MCF 10A (cell line): ENCODE data around the gene TMEM45B. TPM values are rescaled to one million over a fixed set of nuclear protein-coding genes. Genes with fewer than 3 reads are reported as not detected.
A peak's percentile ranks its signal among the peaks of the same experiment; 100 is the strongest.

Experiments
- BruUV-seq: library from RNA; stranded (reverse); fragments of 400-500 nt; replicated peaks from 2 replicates; lab custom pipeline; 2021; lab: Mats Ljungman, UMichigan
- CTCF ChIA-PET: fragments of 300-600 bp; sonication (Branson Sonifier 250); formaldehyde crosslinking; extraction: SDS; loops from one replicate; lab custom pipeline; 2021; ENCODE audit warnings: antibody characterized with exemption, inconsistent platforms; lab: Yijun Ruan, JAX
- POLR2A ChIA-PET: fragments of 300-600, 350-650 bp; sonication (Branson Sonifier 250); formaldehyde crosslinking; extraction: SDS; loops from one replicate; lab custom pipeline; 2020; ENCODE audit warnings: antibody characterized with exemption, inconsistent platforms; lab: Yijun Ruan, JAX
- DNase-seq: peaks from one replicate; pipeline ENCODE4 v3.0.0-alpha.2; 2018; ENCODE audit not compliant: unreplicated experiment
- H3K27ac Mint-ChIP-seq: one replicate; pipeline ENCODE4 v1.8.0; 2022; ENCODE audit warnings: mild to moderate bottlenecking, low read depth, mixed read lengths; ENCODE audit not compliant: unreplicated experiment
- H3K27me3 Mint-ChIP-seq: one replicate; pipeline ENCODE4 v1.8.0; 2022; ENCODE audit warnings: mixed read lengths; ENCODE audit not compliant: insufficient read depth, unreplicated experiment
- H3K36me3 Mint-ChIP-seq: one replicate; pipeline ENCODE4 v1.8.0; 2022; ENCODE audit warnings: mild to moderate bottlenecking, moderate library complexity, mixed read lengths; ENCODE audit not compliant: insufficient read depth, unreplicated experiment
- H3K4me1 Mint-ChIP-seq: one replicate; pipeline ENCODE4 v1.8.0; 2022; ENCODE audit warnings: mixed read lengths; ENCODE audit not compliant: insufficient read depth, unreplicated experiment
- H3K4me3 Mint-ChIP-seq: one replicate; pipeline ENCODE4 v1.8.0; 2022; ENCODE audit warnings: mild to moderate bottlenecking, moderate library complexity, mixed read lengths; ENCODE audit not compliant: unreplicated experiment
- H3K9me3 Mint-ChIP-seq: one replicate; pipeline ENCODE4 v1.8.0; 2022; ENCODE audit warnings: mixed read lengths; ENCODE audit not compliant: unreplicated experiment
- CTCF ChIP-seq: fragments of 200-600 bp; IDR thresholded peaks from one replicate; pipeline ENCODE4 v1.8.0; 2022; ENCODE audit warnings: antibody characterized with exemption, mild to moderate bottlenecking; ENCODE audit not compliant: unreplicated experiment
- intact Hi-C: fragments of 100-400 bp; cut with micrococcal nuclease; formaldehyde crosslinking; loops from 2 replicates; pipeline ENCODE4 v1.14.1; 2022
- total RNA-seq: library from RNA; stranded (reverse); gene quantifications from 2 replicates; pipeline ENCODE4 v1.2.3, GENCODE V29; 2022

Gene TMEM45B
- total RNA-seq, 1 experiment from 2014 or later = not detected

DNA sequence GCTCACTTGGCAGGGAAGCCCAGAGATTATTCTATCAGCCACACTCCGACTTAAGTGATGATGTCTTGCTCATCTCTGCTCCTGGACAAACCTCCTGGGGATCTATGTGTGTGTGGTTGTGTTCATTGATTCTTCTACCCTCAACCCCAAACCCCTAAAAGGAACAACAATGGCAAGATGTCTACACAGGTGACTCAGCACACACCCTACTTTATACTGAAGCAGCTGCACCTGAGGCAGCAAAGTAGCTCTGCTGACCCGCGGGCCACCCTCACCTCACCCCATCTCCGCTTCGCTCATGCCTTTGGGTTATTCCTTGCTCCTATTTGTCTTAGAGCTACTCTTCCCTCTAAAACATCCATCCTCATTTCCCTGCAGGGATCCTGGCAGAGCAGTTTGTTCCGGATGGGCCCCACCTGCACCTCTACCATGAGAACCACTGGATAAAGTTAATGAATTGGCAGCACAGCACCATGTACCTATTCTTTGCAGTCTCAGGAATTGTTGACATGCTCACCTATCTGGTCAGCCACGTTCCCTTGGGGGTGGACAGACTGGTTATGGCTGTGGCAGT is 38.7 kb downstream of the TMEM45B start:
- TF ChIP-seq CTCF = no peak
- H3K36me3 Mint-ChIP-seq = peaks cover 5% of the 10 kb centered on the region
- no peaks in the 10 kb centered on the region for H3K27me3 Mint-ChIP-seq
- H3K4me1 Mint-ChIP-seq = peaks cover 37% of the 10 kb centered on the region
- ChIA-PET CTCF (interaction anchor here (0.9 to 1.3 kb wide), 4 partner anchors 10 to 69 kb away, joined by 3 to 8 read pairs (median 6); no protein-coding TSS in a partner anchor), POLR2A (interaction anchor here (0.6 to 4.4 kb wide), 16 partner anchors 8 to 180 kb away, joined by 3 to 31 read pairs (median 6); partner anchors contain the start of gene NFRKB)
- H3K27ac Mint-ChIP-seq = peak overlapping the region; percentile 80
- no TSS peak for BruUV-seq
- H3K4me3 Mint-ChIP-seq = peak overlapping the region; percentile 2
- no peak for DNase-seq
- H3K9me3 Mint-ChIP-seq = no peaks in the 10 kb centered on the region
- intact Hi-C loops = no loop called here

GRCh38 chr11:129855086-129855485 is 39.4 kb downstream of the TMEM45B start:
- peak overlapping the region; percentile 80 for H3K27ac Mint-ChIP-seq
- no peak for TF ChIP-seq CTCF

DNA sequence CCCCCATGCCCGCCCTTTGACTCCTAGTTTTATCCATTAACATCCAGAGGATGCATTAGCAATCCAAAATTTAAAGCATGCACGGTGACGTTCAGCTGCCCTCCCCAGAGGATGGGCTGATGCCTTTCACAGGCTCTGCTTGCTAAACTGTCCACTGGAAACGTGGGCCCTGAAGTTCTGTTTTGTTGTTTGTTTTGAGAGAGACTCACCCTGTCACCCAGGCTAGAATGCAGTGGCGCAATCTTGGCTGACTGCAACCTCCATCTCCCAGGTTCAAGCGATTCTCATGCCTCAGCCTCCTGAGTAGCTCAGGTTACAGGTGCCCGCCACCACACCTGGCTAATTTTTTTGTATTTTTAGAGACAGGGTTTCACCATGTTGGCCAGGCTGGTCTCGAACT is 40.4 kb downstream of the TMEM45B start:
- Mint-ChIP-seq H3K9me3 (no peaks in the 10 kb centered on the region), H3K4me3 (no peak overlapping the region), H3K36me3 (peaks cover 6% of the 10 kb centered on the region), H3K27me3 (no peaks in the 10 kb centered on the region), H3K4me1 (peaks cover 37% of the 10 kb centered on the region), H3K27ac (no peak overlapping the region)
- no TSS peak for BruUV-seq
- TF ChIP-seq CTCF = no peak
- POLR2A ChIA-PET = interaction anchor here (1.0 to 1.1 kb wide), 3 partner anchors 9 to 28 kb away, joined by 3 read pairs; no protein-coding TSS in a partner anchor
- intact Hi-C loops = no loop called here
- peak; percentile 20 for DNase-seq
- CTCF ChIA-PET = interaction anchor here (0.6 to 1.1 kb wide), 3 partner anchors 17 to 277 kb away, joined by 3 to 5 read pairs (median 4); no protein-coding TSS in a partner anchor

More at GRCh38 chr11:129855086-129855485, 39.4 kb downstream of the TMEM45B start:
- H3K27me3 Mint-ChIP-seq = no peaks in the 10 kb centered on the region
- intact Hi-C loops = no loop called here
- H3K4me1 Mint-ChIP-seq = peaks cover 37% of the 10 kb centered on the region
- ChIA-PET POLR2A (interaction anchor here (1.0 to 2.5 kb wide), 8 partner anchors 7 to 29 kb away, joined by 3 to 26 read pairs (median 6); no protein-coding TSS in a partner anchor), CTCF (interaction anchor here (0.6 to 1.3 kb wide), 2 partner anchors 69 to 278 kb away, joined by 3 to 7 read pairs; no protein-coding TSS in a partner anchor)
- no TSS peak for BruUV-seq
- no peaks in the 10 kb centered on the region for H3K9me3 Mint-ChIP-seq
- peaks cover 3% of the 10 kb centered on the region for H3K36me3 Mint-ChIP-seq
- H3K4me3 Mint-ChIP-seq = no peak overlapping the region
- peak; percentile 67 for DNase-seq

GRCh38 chr11:129861702-129862522 is 46.3 kb downstream of the TMEM45B start:
- peaks cover 13% of the 10 kb centered on the region for H3K4me1 Mint-ChIP-seq
- peak overlapping the region; percentile 86 for H3K27ac Mint-ChIP-seq
- peak overlapping the region; percentile 62 for H3K4me3 Mint-ChIP-seq
- ChIA-PET CTCF (interaction anchor here (0.6 to 2.7 kb wide), 10 partner anchors 11 to 541 kb away, joined by 3 to 42 read pairs (median 3); no protein-coding TSS in a partner anchor), POLR2A (interaction anchor here (0.6 to 2.7 kb wide), 21 partner anchors 8 to 451 kb away, joined by 3 to 35 read pairs (median 4); partner anchors contain the start of genes NFRKB and PRDM10)
- H3K9me3 Mint-ChIP-seq = no peaks in the 10 kb centered on the region
- TF ChIP-seq CTCF = no peak
- H3K36me3 Mint-ChIP-seq = peaks cover 52% of the 10 kb centered on the region
- peak; percentile 89 for DNase-seq
- H3K27me3 Mint-ChIP-seq = no peaks in the 10 kb centered on the region
- intact Hi-C loops = loop anchor here (5.0 kb wide), 2 partner anchors 35 to 75 kb away; no protein-coding TSS in a partner anchor
- TSS peak; percentile 52 for BruUV-seq
